NCI-H345 treated with DMSO at 0.1 percent for 48 hours (cell line): ENCODE measurements around the gene ITGB5.
"Not testable (repeated sequence)": the region's sequence is repeated elsewhere in the genome, so short reads cannot be mapped to it uniquely, and the experiment has no call there.

ENCODE experiments used
- DNase-seq: peaks from one replicate; lab custom pipeline; 2025; ENCODE audit not compliant: unreplicated experiment; lab: John Stamatoyannopoulos, UW

ITGB5 gene

GRCh38 chr3:124758851-124759635 is 128.1 kb downstream of the ITGB5 start:
- no peak for DNase-seq

GRCh38 chr3:124757926-124758325 is 129.2 kb downstream of the ITGB5 start:
- not testable (repeated sequence) for DNase-seq

- DNase-seq, result no peak
These were observed 135.1 kb downstream of the ITGB5 start for GRCh38 chr3:124752051-124752450.

- DNase-seq, result no peak
These were observed 135.7 kb downstream of the ITGB5 start for GRCh38 chr3:124751501-124751900.

GRCh38 chr3:124749877-124750276 is 137.3 kb downstream of the ITGB5 start:
- not testable (repeated sequence) for DNase-seq

- no peak for DNase-seq
These were observed 138.5 kb downstream of the ITGB5 start for GRCh38 chr3:124748560-124749198.

GRCh38 chr3:124747111-124747981 is 139.8 kb downstream of the ITGB5 start:
- no peak for DNase-seq

- DNase-seq, result no peak
These were observed 141.4 kb downstream of the ITGB5 start for GRCh38 chr3:124745756-124746155.

- no peak for DNase-seq
These were observed 146.1 kb downstream of the ITGB5 start for GRCh38 chr3:124741027-124741426.

- DNase-seq, result no peak
These were observed 155.4 kb downstream of the ITGB5 start for GRCh38 chr3:124731760-124732159.

GRCh38 chr3:124730941-124731297 is 156.2 kb downstream of the ITGB5 start:
- DNase-seq, result no peak

GRCh38 chr3:124730129-124730940 is 156.8 kb downstream of the ITGB5 start, which contains the start of gene UMPS:
TSS of gene UMPS (plus strand) at chr3:124730452. CDS start at chr3:124730472, 20 bp downstream.
- peak; percentile 77 for DNase-seq

- DNase-seq, result no peak
These were observed 164.6 kb downstream of the ITGB5 start for GRCh38 chr3:124722589-124722988.

GRCh38 chr3:124714223-124714853 is 172.8 kb downstream of the ITGB5 start:
- no peak for DNase-seq
